Osteoblast (primary cell): Measurements from ENCODE around the gene MMP28. TPM values are rescaled to one million over a fixed set of nuclear protein-coding genes. Genes with fewer than 3 reads are reported as not detected.

Source experiments
- DNase-seq: peaks from one replicate; pipeline ENCODE4 v3.0.0; 2011; ENCODE audit warnings: low spot score, mixed read lengths; ENCODE audit not compliant: insufficient read length; ENCODE audit errors: missing footprints
- H2AFZ ChIP-seq: 2 replicates; pipeline ENCODE4 v1.6.0; 2011; ENCODE audit warnings: mild to moderate bottlenecking, low read length
- H3K27ac ChIP-seq: 2 replicates; pipeline ENCODE4 v1.5.1; 2011; ENCODE audit warnings: mild to moderate bottlenecking, low read depth, low read length, moderate library complexity
- H3K27me3 ChIP-seq: 2 replicates; pipeline ENCODE4 v1.6.0; 2012; ENCODE audit warnings: mild to moderate bottlenecking, control low read depth, inconsistent platforms, low read length, moderate library complexity; ENCODE audit not compliant: insufficient read depth
- H3K36me3 ChIP-seq: 2 replicates; pipeline ENCODE4 v1.5.1; 2011; ENCODE audit warnings: mild to moderate bottlenecking, low read length, control low read depth, moderate library complexity; ENCODE audit not compliant: insufficient read depth
- H3K4me1 ChIP-seq: 2 replicates; pipeline ENCODE4 v1.5.1; 2011; ENCODE audit warnings: mild to moderate bottlenecking, low read length, control low read depth, moderate library complexity; ENCODE audit not compliant: insufficient read depth
- H3K4me2 ChIP-seq: 2 replicates; pipeline ENCODE4 v1.6.0; 2011; ENCODE audit warnings: mild to moderate bottlenecking, low read length; ENCODE audit not compliant: insufficient read depth
- H3K4me3 ChIP-seq: fragments of 200-600 bp; sonication (generic); 3 replicates; pipeline ENCODE4 v1.5.1; 2012; ENCODE audit warnings: mild to moderate bottlenecking, low read length, inconsistent platforms; ENCODE audit not compliant: insufficient read depth
- H3K79me2 ChIP-seq: 2 replicates; pipeline ENCODE4 v1.6.0; 2012; ENCODE audit warnings: mild to moderate bottlenecking, low read length, control low read depth, inconsistent platforms; ENCODE audit not compliant: insufficient read depth
- H3K9me3 ChIP-seq: 2 replicates; pipeline ENCODE4 v1.5.1; 2011; ENCODE audit warnings: low read depth, low read length, control low read depth
- H4K20me1 ChIP-seq: 2 replicates; pipeline ENCODE4 v1.6.0; 2012; ENCODE audit warnings: mild to moderate bottlenecking, low read length, control low read depth; ENCODE audit not compliant: insufficient read depth
- total RNA-seq: library from RNA; depleted of rRNA; stranded (reverse); fragments of >200 nt; gene quantifications from 2 replicates; pipeline ENCODE4 v1.2.3, GENCODE V29; 2012
- TF ChIP-seq, protein P1 (sequence below): IDR thresholded peaks from 2 replicates; pipeline ENCODE4 v1.5.1; 2011; ENCODE audit warnings: mild to moderate bottlenecking, low read depth, low read length, moderate library complexity; ENCODE audit errors: extremely low read depth

Gene MMP28
- total RNA-seq, 1 donor: 1.8 TPM

DNA sequence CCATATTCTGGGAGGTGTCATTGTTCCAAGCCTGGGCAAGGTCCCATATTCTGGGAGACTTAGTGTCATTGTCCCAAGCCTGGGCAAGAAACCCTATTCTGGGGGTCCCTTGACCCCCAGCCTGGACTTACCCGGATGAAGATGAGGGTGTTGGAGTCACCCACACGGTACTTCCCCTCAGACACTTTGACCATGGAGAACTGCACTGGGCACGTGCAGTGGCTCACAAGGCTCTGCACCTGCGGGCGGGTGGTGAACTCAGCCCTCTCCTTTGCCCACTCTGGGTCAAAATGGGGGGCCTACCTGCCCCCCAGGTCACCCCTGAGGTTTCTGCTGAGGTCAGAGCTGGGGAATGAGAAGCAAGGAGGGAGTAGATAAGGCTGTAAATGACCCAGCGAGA is 46.5 kb downstream of the MMP28 start:
- Histone ChIP-seq H4K20me1 (peaks cover 4% of the 10 kb centered on the region), H3K36me3 (no peaks in the 10 kb centered on the region), H3K27me3 (peaks cover 35% of the 10 kb centered on the region), H2AFZ (no peak overlapping the region), H3K79me2 (no peaks in the 10 kb centered on the region), H3K4me2 (no peak overlapping the region), H3K9me3 (no peaks in the 10 kb centered on the region), H3K27ac (no peak overlapping the region), H3K4me3 (no peak overlapping the region), H3K4me1 (no peaks in the 10 kb centered on the region)
- DNase-seq: peak; percentile 73
- TF ChIP-seq, protein P1, sequence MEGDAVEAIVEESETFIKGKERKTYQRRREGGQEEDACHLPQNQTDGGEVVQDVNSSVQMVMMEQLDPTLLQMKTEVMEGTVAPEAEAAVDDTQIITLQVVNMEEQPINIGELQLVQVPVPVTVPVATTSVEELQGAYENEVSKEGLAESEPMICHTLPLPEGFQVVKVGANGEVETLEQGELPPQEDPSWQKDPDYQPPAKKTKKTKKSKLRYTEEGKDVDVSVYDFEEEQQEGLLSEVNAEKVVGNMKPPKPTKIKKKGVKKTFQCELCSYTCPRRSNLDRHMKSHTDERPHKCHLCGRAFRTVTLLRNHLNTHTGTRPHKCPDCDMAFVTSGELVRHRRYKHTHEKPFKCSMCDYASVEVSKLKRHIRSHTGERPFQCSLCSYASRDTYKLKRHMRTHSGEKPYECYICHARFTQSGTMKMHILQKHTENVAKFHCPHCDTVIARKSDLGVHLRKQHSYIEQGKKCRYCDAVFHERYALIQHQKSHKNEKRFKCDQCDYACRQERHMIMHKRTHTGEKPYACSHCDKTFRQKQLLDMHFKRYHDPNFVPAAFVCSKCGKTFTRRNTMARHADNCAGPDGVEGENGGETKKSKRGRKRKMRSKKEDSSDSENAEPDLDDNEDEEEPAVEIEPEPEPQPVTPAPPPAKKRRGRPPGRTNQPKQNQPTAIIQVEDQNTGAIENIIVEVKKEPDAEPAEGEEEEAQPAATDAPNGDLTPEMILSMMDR: no peak

DNA sequence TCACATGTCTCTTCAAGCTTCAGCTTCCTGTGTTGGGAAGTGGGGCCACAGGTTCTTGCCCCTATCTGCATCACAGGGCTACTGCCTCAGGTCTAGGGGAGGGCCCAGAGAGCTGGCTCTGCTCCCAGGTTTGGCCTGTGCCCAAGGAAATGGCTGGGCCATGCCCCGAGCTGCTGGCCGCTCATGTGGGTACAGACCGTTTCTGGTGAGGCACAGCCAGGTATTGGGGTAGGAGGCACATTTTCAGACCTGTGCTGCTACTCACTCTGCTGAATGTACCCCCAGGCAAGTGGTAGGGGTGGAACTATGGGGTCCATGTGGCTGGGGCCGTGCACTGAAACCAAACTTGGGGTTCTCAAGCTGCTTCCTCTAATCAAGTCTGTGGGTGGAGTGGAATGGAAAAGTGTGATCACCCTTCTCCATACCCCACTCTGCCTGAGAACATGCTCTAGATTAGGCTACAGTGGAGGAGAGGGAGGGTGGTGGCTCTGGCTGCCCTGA is 47.0 kb downstream of the MMP28 start:
- peak; percentile 80 for DNase-seq
- H3K4me1 ChIP-seq: no peaks in the 10 kb centered on the region

DNA sequence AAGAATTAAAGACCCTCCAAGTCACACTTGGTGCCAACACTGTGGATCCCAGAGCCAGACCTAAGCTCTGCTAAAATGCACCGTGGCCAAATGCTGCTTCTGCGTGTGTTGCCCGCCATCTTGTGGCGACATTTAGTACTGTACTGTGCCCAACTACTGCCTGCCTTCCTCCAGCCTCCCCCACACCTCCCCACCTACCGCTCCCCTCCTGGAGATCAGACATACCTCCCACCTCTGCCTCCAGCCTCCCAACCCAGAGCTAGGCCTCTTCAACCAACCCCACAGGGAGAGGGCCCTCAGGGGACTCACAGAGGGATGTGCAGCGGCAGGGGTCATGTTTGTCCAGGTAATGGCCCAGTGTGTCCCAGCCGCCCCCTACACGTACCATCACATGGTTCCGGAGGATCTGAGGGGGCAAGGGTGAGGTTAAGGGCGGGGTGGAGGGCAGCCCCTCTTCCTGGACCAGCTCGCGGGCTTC is 47.9 kb downstream of the MMP28 start:
- Histone ChIP-seq H3K4me3 (no peak overlapping the region), H2AFZ (no peak overlapping the region), H3K27ac (no peak overlapping the region), H3K79me2 (no peaks in the 10 kb centered on the region), H3K27me3 (peaks cover 41% of the 10 kb centered on the region), H3K4me1 (no peaks in the 10 kb centered on the region), H4K20me1 (peaks cover 4% of the 10 kb centered on the region), H3K36me3 (no peaks in the 10 kb centered on the region), H3K9me3 (no peaks in the 10 kb centered on the region), H3K4me2 (no peak overlapping the region)
- DNase-seq: peak; percentile 97
- TF ChIP-seq, protein P1: peak; percentile 85

More for the DNA sequence above, 47.0 kb downstream of the MMP28 start:
- TF ChIP-seq, protein P1: no peak
- Histone ChIP-seq H4K20me1 (peaks cover 4% of the 10 kb centered on the region), H3K4me3 (no peak overlapping the region), H3K36me3 (no peaks in the 10 kb centered on the region), H3K4me2 (no peak overlapping the region), H3K79me2 (no peaks in the 10 kb centered on the region), H2AFZ (no peak overlapping the region), H3K27me3 (peaks cover 36% of the 10 kb centered on the region), H3K27ac (no peak overlapping the region), H3K9me3 (no peaks in the 10 kb centered on the region)

DNA sequence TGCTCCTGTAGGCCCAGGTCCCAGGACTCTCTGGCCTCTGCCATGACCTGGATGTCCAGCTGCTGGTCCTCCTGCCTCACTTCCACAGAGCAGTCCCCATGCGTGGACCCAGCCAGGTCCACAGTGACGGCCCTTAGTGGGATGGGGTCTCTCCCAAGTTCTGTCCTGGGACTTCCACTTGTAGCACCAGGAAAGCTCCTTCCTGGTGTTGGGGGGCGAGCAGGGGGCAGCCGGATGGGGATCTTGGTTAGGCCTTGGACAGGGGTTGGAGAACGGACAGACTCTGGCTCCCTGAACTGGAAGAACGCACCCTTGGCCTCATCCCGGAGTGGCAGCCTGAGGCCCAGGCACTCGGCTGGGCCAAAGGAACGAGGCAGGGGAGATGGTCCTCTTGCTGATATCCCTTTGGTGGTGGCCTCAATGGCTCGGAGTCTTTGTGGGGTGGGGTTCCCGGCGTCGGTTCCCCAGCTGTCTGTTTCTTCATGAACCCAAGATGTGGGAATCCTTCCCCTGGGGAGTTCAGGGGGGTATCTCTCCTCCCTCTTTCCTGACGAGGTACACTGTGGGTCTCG is 49.6 kb downstream of the MMP28 start:
- TF ChIP-seq, protein P1: no peak
- H3K36me3 ChIP-seq: no peaks in the 10 kb centered on the region
- H3K27me3 ChIP-seq: peaks cover 54% of the 10 kb centered on the region
- no peak overlapping the region for H3K4me2 ChIP-seq
- H3K4me1 ChIP-seq: no peaks in the 10 kb centered on the region
- H2AFZ ChIP-seq: no peak overlapping the region
- no peaks in the 10 kb centered on the region for H3K9me3 ChIP-seq
- H3K4me3 ChIP-seq: no peak overlapping the region
- H3K79me2 ChIP-seq: no peaks in the 10 kb centered on the region
- DNase-seq: peak; percentile 73
- no peak overlapping the region for H3K27ac ChIP-seq
- H4K20me1 ChIP-seq: peaks cover 4% of the 10 kb centered on the region
